ENCODE data around the gene DNAH2.
A peak's percentile ranks its signal among the peaks of the same experiment; 100 is the strongest.

The DNAH2 gene

GRCh38 chr17:7841396-7841914 lies 123.9 kb downstream of the DNAH2 start:
- peak; percentile 74 for DNase-seq

- DNase-seq, result peak; percentile 77
Observed at GRCh38 chr17:7841915-7842379, 124.4 kb downstream of the DNAH2 start.

DNA sequence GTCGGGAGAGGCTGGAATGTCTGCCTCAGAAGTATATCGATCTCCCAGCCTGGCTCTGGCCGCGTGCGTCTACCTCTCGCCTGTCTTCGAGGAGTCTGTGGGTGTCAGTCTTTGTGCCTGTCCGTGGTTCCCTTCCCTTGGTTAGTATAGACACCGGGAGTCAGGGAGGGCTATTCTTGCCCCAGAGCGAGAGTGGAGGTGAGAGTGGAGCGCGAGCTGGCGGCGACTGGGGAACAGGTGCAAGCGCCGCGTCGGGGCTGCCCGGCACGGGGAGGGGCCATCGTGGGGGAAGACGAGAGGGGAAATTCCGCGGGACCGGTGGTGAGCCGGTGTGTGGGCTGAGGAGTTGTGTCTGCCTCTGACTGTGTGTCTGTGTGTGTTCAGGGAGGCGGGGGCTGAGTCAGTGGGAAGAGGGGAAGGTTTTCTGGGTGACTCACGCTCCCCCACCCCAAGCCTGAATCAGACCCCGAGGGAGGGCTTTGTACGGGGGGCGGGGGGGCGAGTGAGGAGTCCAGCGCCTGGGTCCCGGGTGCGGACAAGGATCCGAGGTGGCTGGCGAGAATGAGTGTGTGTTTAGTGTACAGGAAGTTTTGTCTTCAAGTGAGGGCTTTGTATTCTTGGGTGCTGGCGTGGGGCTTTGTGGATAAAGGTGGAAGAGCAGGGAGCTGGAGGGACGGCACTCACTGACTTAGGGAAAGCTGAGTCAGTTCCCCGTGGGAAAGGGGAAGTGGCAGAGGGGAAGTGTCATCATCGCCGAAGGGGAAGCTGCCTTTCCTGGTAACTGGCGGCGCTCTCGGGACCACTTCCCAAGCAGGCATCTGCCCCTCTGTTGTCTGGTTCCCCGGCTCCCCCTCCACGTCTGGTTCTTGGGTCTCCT lies 125.1 kb downstream of the DNAH2 start:
- peak; percentile 43 for DNase-seq

DNA sequence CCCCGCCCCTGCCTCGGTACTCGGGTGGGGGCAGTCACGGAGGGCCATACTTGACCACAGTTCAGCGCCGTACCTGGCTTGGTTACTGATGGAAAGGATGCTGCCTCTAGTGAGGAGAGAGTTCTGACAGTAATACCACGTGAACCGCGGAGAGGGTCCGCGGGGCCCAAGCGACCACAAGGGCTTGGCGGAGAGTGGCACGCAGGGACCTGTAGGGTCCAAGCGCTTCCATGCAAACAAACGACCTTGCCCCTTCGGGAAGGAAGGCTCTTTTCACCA lies 125.7 kb downstream of the DNAH2 start:
- no peak for DNase-seq

- DNase-seq, result peak; percentile 72
Observed at GRCh38 chr17:7843536-7844291, 126.2 kb downstream of the DNAH2 start.

- peak; percentile 85 for DNase-seq
Observed at GRCh38 chr17:7844292-7845154, 127.0 kb downstream of the DNAH2 start.

GRCh38 chr17:7845359-7846062 lies 128.0 kb downstream of the DNAH2 start:
- DNase-seq, result no peak

DNA sequence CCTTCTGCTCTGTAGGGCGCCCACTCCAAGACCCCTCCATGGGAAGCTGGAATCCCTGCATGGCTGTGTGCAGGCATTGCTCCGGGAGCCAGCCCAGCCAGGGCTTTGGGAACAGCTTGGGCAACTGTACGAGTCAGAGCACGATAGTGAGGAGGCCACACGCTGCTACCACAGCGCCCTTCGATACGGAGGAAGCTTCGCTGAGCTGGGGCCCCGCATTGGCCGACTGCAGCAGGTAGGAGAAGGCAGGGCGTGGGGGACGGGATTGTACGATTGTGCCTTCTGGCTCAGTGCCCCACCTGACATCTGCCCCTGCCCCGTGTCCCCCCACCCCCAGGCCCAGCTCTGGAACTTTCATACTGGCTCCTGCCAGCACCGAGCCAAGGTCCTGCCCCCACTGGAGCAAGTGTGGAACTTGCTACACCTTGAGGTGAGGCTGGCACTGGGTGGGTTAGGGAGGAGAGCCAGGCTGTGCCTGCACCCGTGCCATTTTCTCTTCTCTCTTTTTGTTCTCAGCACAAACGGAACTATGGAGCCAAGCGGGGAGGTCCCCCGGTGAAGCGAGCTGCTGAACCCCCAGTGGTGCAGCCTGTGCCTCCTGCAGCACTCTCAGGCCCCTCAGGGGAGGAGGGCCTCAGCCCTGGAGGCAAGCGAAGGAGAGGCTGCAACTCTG lies 128.7 kb downstream of the DNAH2 start:
- DNase-seq, result no peak

GRCh38 chr17:7846765-7847661 lies 129.5 kb downstream of the DNAH2 start:
- no peak for DNase-seq

DNA sequence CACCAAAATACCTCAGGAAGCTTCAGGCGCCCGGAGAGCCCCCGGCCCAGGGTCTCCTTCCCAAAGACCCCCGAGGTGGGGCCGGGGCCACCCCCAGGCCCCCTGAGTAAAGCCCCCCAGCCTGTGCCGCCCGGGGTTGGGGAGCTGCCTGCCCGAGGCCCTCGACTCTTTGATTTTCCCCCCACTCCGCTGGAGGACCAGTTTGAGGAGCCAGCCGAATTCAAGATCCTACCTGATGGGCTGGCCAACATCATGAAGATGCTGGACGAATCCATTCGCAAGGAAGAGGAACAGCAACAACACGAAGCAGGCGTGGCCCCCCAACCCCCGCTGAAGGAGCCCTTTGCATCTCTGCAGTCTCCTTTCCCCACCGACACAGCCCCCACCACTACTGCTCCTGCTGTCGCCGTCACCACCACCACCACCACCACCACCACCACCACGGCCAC lies 130.6 kb downstream of the DNAH2 start:
- no peak for DNase-seq

DNA sequence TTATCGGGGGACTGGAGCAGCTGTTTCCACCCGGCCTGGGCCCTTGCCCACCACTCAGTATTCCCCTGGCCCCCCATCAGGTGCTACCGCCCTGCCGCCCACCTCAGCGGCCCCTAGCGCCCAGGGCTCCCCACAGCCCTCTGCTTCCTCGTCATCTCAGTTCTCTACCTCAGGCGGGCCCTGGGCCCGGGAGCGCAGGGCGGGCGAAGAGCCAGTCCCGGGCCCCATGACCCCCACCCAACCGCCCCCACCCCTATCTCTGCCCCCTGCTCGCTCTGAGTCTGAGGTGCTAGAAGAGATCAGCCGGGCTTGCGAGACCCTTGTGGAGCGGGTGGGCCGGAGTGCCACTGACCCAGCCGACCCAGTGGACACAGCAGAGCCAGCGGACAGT lies 131.2 kb downstream of the DNAH2 start:
- no peak for DNase-seq

DNA sequence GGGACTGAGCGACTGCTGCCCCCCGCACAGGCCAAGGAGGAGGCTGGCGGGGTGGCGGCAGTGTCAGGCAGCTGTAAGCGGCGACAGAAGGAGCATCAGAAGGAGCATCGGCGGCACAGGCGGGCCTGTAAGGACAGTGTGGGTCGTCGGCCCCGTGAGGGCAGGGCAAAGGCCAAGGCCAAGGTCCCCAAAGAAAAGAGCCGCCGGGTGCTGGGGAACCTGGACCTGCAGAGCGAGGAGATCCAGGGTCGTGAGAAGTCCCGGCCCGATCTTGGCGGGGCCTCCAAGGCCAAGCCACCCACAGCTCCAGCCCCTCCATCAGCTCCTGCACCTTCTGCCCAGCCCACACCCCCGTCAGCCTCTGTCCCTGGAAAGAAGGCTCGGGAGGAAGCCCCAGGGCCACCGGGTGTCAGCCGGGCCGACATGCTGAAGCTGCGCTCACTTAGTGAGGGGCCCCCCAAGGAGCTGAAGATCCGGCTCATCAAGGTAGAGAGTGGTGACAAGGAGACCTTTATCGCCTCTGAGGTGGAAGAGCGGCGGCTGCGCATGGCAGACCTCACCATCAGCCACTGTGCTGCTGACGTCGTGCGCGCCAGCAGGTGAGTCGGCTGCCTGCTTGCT lies 131.7 kb downstream of the DNAH2 start:
- no peak for DNase-seq

- no peak for DNase-seq
Observed at GRCh38 chr17:7849751-7850504, 132.4 kb downstream of the DNAH2 start.

DNA sequence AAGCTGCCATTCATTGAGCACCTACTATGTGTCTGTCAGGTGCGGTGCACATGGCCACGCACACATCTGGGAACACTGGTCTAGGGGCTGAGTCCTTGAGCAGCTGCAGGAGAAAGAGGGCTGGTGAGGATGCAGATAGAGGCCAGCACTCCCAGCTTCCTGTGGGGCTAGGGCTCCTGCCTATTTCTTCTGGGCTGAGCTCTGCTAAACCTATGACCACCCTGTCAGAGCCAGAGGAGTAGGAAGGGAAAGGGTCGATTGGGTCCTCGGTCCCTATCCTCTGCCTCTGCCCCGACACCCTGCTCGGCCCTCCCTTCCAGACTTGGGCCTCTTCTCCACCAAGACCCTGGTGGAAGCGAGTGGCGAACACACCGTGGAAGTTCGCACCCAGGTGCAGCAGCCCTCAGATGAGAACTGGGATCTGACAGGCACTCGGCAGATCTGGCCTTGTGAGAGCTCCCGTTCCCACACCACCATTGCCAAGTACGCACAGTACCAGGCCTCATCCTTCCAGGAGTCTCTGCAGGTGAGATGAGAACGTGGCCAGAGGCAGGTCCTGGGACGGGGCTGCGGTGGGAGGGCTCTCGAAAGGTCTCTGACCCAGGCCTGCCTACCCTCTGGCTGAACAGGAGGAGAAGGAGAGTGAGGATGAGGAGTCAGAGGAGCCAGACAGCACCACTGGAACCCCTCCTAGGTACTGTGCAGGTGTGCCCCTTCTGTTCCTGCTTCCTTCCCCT lies 133.3 kb downstream of the DNAH2 start:
- no peak for DNase-seq

DNA sequence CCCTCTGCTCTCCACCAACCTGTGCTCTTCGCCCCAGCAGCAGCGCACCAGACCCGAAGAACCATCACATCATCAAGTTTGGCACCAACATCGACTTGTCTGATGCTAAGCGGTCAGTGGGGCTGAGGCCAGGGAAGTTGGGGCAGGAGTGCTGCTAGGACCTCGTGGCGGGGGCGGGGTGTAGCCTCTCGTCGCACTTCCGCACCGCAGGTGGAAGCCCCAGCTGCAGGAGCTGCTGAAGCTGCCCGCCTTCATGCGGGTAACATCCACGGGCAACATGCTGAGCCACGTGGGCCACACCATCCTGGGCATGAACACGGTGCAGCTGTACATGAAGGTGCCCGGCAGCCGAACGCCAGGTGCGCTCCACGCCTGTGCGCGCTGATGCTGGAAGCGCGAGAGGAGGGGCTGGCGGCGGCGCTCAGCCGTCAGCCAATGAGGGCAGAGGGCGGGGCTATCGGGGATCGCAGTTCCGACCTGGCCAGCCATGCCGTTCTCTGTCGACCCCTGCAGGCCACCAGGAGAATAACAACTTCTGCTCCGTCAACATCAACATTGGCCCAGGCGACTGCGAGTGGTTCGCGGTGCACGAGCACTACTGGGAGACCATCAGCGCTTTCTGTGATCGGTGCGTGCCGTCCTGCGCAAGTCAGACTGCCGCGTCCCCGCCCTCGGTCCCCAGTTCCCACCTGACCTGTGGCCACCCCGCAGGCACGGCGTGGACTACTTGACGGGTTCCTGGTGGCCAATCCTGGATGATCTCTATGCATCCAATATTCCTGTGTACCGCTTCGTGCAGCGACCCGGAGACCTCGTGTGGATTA lies 134.1 kb downstream of the DNAH2 start:
- DNase-seq, result peak; percentile 84

DNA sequence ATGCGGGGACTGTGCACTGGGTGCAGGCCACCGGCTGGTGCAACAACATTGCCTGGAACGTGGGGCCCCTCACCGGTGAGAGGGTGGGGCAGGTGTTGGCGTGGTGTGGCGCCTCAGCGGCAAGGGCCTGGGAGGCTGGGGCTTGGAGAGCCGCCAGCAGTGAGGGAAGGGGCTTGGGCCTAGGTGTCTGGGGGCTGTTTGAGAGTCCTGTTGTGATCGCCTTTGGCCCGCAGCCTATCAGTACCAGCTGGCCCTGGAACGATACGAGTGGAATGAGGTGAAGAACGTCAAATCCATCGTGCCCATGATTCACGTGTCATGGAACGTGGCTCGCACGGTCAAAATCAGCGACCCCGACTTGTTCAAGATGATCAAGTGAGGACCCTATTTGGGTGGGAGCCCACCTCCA lies 134.7 kb downstream of the DNAH2 start:
- no peak for DNase-seq

DNA sequence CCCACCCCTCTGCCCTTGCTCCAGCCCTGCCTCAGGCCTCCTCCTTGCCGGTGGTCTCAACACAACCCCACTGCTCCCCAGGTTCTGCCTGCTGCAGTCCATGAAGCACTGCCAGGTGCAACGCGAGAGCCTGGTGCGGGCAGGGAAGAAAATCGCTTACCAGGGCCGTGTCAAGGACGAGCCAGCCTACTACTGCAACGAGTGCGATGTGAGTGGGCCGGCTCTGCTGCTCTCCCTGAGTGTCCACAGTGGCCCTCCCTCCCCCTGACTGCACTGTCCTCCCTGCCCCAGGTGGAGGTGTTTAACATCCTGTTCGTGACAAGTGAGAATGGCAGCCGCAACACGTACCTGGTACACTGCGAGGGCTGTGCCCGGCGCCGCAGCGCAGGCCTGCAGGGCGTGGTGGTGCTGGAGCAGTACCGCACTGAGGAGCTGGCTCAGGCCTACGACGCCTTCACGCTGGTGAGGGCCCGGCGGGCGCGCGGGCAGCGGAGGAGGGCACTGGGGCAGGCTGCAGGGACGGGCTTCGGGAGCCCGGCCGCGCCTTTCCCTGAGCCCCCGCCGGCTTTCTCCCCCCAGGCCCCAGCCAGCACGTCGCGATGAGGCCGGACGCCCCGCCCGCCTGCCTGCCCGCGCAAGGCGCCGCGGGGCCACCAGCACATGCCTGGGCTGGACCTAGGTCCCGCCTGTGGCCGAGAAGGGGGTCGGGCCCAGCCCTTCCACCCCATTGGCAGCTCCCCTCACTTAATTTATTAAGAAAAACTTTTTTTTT lies 135.6 kb downstream of the DNAH2 start:
- no peak for DNase-seq

All from 8988T (cell line).